ENCODE data around the gene NUDT13.

DNA sequence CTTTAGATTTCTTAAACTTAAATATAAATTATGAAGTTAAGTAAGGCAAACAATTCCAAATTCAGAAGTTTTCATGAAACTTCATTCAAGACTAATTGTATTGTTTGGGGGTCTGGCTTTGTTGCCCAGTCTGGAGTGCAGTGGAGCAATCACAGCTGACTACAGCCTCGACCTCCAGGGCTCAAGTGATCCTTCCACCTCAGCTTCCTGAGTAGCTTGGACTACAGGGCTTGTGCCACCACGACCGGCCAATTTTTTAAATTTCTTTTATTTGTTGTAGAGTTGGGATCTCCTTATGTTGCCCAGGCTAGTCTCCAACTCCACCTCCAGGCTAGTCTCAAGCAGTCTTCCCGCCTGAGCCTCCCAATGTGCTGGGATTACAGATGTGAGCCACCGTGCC, 26.0 kb upstream of the NUDT13 start:
- TF ChIP-seq CTCF (IDR thresholded peaks at IDR 0.05) (no peak), POLR2A (IDR thresholded peaks at IDR 0.05) (no peak), EP300 (IDR thresholded peaks at IDR 0.05) (no peak), POLR2AphosphoS5 (IDR thresholded peaks at IDR 0.05) (no peak)

Data from sigmoid colon (tissue), 4 donors.